ENCODE data around the gene PLPP4.
"Not testable (repeated sequence)": the region's sequence is repeated elsewhere in the genome, so short reads cannot be mapped to it uniquely, and the experiment has no call there.

The PLPP4 gene

DNA sequence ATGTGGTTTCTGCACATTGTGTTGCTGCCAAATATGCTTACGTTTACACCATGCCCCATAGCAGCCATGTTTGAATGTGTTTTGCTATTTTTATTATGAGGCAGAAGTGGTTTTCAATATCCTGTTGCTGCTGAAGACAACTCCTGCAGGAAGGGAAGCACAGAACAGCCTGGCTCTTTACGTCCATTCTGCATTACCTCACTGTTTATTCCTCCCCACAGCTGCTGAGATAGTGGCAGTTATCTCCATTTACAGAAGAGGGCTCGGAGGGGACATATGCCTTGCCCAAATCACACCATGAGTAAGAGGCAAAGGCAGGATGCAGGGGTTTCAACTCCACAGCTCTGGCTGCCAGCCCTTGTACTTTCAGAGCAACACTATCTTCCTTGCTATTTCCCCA lies 35.3 kb downstream of the PLPP4 start:
- no peak for DNase-seq

DNA sequence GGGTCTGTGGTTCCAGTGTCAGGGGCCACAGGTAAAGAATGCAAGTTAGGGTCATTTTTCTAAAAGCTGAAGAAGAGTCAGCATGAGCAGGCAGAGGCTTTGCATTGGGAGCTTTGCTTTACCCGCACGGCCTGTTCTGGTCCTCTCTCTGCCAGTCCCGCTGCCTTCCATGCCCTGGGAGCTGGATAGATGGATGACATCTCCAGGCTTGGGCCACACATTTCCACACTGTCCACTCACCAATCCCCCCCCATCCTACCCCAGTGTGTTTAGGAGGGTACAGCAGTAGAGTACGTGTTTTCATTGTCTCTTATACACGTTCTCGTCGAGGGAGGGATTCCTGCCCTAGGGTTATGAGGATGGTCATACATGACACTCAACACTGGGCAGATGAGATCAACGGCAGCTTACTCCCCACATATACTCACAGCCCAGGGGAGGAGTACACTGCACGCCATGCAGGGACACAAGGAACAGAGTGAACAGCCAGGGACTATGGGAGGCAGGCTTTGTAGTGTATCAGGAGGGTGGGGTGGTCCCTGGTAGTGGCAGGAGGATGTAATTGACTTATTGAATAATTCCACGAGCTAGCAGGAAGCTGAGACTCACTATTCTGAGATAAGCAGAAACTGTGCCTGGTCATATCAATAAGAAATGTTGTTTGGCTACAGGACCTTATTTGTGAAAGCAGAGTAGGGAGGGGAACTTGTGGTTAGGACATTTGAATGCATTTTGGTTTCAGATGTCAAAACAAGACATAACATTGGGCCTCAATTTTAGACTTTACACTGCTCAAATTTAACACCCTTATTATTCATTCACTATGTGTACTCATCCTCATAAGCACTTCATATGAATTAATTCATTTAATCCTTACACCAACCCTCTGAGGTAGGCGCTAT lies 36.6 kb downstream of the PLPP4 start:
- no peak for DNase-seq

DNA sequence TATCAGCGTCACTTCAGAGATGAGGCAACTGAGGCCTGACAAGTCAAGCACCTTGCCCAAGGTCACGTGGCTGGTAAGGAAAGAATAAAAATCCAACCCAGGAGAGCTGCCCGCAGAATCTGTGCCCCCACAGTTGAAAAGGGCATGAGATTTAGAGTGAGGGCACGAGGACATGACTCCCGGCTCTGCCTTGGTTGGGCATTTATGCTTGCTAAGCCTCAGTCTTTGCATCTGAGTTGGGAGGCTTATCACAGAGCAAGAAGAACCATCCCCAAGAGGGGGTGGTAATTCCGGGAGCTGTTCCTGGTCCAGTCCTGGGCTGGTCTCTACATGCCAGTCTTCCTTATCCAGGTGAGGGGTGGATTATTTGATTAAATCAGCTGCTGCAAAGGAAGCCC lies 37.3 kb downstream of the PLPP4 start:
- DNase-seq, result no peak

DNA sequence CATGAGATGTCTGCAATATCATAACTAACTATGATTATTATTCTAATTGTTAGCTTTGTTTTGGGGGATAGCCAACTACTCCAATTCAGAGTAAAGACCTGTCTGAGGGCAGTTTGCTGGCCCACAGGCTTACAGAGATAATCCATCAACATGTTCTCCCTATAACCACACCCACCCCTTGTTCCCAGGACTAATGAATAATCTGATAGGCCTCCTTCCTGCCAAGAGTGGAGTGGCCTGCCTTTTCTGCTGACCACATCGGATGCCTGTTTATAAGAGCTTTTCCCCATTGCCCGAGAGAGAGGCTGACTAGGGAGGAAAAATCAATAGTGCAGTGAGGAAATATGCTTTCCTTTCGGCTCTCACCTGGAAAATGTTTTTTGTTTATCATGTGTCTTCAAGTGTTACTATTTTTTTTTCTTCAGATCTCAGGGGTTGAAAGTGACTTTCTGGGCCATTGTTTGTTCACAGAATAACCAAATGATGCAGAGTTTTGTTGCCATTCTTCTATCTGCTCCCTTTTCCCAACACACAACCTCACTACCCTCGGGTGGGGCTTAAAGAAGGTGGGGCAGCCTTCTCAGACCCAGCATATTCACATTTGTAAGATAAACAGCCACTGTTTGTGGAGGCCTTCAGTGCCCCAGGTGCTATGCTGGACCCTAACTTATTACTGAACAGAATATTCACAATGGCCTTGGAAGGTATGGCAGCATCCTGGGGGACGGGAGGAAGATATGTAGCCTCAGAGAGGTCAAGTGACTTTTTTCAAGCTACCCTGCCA lies 38.4 kb downstream of the PLPP4 start:
- DNase-seq, result peak; percentile 71

DNA sequence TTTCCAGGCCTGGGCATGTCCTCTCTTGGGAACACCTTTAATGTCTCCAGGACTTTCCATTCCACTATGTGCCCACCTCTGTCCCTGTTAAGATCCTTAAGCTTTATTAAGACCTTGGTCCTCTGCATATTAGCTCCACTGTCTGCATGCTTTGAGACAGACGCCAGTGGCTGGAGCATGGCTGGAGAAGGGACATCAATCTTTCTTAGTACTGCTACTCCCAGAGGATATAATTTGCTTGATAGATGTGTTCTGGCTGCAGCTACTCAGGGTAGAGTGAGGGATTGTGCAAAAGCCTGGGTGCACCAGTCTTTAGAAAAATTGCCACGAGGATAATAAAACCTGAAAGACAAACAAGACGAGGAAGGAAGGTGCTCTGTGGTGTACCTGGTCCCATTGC lies 42.9 kb downstream of the PLPP4 start:
- no peak for DNase-seq

DNA sequence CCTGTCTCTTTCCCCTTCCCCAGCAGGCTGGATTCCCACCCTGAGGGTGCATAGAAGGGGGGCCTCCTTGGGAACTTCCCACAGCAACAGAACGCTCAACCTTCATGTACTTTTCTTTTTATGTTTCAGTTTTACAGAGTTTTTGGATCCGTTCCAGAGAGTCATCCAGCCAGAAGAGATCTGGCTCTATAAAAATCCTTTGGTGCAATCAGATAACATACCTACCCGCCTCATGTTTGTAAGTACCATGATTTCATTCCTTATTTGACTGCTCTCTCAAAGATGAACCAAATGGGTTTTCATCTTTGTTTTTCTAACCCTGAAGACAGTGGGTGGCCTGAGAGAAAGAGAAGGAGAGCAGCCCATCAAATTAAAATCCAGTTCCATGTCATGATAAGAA lies 46.7 kb downstream of the PLPP4 start:
- DNase-seq, result no peak

DNA sequence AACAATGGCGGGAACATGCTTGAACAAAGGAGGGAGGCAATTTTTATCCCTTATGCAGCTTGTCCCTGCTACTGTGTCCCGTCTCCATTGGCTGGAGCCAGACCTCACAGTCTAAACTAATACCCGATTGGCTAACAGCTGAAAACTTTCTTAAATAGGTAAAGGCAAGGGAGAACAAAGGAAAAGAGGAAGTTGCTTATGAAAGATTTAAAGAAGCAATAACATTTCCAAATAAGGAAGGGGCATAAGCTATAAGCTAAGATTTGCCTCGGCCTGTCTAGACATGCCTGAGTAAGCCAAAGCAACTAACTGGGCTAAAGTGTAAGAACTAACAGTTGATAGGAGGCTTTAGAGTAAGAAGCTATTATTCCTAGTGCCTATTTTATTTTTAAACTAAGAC lies 47.2 kb downstream of the PLPP4 start:
- not testable (repeated sequence) for DNase-seq

DNA sequence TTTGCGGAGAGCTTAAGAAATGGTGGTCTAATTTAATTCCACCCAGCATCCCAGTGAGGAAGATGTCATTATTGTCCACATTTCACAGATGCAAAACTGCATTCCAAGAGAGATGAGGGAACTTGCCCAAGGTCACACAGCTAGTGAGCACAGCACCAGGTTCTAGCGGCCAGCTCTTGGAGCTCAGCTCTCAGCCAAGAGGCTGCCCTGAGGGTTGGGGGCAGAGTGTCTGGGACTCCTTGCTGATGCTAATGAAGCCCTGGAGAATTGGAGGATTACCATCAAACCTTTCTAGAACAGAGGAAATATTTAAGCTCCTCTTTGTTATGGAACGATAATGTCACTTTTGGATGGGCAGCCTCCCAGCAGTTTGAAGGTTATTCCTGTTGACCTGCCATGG lies 48.0 kb downstream of the PLPP4 start:
- DNase-seq, result no peak

DNA sequence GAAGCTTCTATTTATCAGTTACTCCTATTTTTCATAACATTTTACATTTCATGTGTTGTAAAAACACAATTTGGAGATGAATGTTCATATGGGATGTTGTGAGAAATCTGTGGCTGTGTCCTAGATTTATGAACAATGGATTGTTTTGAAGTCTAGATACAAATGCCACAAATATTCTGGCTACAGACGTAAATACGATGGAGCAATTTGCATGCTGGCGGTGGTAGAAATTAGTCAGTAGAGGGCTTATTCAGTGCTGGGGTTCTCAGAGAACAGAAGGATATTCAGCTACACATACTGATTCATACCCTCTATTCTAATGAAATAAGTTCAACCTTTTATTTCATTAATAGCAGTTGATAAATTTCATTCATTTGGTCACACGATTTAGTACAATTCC lies 48.8 kb downstream of the PLPP4 start:
- no peak for DNase-seq

DNA sequence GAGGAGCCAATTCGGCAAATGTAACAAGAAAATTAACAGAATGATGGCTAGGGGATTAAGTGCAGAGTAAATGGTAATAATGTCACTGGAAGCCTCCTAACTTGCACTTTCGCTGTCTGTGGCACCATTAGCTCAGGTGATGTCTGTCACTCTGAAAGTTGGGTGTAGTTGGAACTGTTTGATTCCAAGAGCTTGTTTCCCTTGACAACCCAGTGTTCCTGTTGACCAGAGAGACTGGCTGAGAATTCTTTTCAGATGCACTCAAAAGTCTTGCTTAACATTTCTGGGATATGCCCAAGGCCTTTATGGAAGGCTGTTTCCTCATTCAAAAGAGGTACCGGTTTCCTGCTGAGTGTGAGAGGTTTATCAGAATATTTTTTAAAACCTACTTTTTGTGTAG lies 49.6 kb downstream of the PLPP4 start:
- no peak for DNase-seq

DNA sequence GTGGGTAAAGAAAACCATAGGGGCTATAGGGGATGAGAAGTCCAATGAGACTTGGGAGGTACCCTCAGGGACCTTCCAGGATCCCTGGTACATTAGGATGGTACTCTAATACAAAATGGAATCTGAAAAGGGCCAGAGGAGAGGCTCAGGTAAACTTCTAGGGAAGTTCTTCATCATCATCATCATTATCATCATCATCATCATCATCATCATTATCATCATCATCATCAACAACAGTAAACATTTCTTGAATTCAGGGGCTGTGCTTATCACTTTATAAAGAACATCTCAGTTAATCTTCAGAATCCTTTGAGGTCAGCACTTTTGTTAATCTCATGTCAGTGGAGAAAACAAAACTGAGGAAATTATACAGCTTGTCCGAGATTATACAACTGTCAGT lies 50.1 kb downstream of the PLPP4 start:
- DNase-seq, result no peak

DNA sequence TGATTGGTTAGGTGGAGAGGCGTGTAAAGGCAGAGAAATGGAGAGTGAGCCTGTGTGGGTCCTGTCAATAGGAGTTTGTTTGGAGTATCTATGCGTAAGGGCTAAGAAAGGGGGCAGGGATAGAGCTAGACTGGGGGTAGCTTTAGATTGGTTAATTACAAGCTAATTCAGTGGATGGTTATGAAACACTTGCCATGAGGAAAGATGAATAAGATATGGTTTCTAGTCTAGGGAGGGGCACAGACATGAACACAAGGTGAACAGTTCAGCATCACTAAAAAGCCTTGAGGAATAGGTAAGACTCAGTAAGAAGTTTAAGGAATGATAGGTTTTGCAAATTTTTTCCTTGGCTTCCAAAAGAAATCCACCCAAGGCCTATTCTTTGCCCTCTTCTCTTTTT lies 50.6 kb downstream of the PLPP4 start:
- DNase-seq, result no peak

DNA sequence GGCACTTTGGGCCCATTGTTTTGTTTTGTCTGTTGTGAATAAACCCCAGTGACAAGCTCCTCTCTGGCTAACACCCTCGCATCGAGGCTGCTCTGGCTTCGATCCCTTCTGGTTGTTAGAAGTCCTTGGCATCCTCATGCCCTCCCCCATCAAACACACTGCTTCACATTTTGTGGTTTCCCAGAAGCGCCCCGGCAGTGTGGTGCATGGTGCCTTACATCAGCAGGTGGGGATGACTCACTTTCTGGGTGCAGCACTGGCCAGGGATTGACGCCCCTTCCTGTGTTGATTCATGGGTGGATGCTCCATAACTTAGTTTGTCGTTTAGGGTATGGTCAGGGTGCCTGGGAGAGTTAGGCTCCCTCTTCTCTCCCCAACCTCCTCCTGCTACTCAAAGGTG lies 51.4 kb downstream of the PLPP4 start:
- no peak for DNase-seq

DNA sequence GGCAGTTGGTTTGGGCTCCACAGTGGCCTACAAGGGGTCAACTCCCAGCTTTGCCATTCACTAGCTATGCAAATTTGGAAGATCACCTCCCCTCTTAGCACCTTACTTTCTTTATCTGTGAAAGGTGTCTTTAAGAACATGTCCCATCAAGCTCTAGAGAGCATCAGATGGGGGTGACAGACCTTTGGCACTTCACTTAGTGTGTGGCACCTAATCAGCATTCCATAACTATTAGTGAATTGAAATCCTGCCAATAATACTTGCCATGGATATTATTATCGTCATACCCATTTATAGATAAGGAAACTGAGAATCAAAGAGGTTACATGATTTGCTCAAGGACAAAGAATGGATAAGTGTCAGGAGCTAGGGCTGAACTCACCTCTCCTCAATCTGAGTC lies 51.9 kb downstream of the PLPP4 start:
- DNase-seq, result no peak

DNA sequence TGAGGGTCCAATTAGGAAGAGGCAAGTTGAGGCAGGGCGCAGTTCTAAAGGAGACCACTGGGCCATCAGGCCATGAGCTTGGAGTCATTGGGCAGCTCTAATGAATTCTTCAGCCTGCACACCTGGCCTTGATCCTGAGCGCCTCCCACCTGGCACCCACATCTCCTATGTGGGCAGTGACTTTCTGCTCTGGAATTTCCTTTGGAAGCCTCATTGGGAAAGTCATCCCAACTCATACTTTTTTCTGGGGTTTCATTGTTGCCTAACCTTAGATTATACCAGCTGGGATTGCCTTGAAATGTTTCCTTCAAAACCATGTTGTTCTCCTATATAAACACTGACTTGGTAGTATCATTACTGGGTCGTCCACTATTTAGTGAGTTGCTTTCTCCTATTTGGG lies 54.1 kb downstream of the PLPP4 start:
- no peak for DNase-seq

DNA sequence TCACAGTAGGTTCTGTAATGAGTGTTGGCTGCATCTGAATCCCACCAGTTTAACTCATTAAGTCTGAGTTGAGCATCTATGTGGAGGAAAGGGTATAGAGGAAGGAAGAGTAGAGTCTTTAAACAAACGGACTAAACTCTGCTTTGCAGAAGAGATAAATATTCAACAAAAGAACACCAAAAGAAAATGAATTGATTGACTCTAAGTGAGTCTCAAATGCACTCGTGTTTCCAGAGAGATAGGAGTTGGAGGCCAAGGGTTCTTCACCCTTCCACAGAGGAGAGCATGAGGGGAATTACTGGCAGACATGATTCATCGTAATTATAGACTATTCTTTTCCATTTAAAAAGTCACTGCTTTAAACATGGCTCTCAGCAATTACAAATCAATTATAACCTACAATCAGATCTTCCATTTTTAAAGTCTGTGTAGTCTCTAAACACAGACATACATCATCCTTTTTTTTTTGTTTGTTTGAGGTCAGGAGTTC lies 56.3 kb downstream of the PLPP4 start:
- no peak for DNase-seq

DNA sequence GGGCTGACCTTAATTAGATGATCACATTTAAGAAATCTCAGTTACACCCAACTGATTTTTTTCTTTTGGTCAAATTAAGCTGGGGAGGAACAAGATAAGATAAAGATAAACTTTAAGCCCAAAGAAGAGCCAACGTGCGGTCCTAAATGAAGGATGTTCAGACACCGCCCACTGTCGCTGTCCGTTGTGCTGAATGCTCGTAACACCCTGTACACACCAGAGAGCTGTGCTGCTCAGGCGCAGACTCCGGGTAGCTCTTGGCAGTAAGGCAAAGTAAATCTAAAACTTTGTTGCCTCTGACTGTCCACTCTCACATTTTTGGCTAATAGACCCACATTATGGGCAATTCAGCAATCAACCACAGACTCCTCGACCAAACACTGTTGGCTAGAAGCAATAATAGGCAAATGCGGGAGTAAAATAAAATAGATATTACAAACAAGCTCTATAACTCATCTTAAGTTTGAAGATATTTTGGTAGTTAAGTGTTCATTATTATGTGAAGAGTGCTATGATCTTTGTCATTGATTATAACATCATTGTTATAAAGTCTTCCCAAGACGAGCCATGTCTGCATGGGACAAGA lies 57.1 kb downstream of the PLPP4 start:
- DNase-seq, result no peak

DNA sequence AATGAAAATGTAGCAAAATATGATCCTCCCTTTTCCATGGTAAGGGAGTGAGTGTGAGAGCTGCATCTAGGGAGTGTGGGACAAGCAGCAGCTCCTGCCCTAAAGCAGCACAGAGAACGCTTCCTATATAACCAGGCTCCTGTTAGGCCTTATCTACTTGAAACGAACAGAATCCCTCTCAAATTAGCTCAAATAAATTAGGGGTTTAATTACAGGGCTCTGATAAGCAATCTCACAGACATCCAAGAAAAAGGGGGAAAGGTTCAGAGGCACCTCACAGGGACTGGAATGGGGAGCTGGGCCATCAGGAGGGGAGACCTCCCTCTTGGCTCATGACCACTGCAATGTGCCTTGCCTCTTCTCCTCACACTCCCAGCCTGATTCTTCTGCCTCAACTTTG lies 57.9 kb downstream of the PLPP4 start:
- DNase-seq, result no peak

DNA sequence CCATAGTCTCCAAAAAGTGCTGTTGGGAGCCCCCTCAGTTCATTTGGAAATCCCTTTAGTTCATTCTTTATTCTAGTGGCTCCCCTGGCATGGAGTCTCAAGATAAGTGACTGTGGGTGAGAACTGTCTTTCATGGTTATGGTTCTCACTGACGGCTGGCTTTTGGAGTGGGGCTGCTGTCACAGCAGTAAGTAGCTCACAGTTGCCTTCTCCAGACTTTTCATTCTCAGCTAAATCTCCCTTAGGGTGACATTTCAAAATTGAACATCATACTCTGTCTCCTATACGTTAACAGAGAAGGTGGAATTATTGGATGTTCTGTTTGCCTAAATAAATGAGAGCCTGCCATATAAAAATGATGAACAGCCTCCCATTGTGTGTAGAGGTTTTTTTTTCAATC lies 58.7 kb downstream of the PLPP4 start:
- DNase-seq, result no peak

DNA sequence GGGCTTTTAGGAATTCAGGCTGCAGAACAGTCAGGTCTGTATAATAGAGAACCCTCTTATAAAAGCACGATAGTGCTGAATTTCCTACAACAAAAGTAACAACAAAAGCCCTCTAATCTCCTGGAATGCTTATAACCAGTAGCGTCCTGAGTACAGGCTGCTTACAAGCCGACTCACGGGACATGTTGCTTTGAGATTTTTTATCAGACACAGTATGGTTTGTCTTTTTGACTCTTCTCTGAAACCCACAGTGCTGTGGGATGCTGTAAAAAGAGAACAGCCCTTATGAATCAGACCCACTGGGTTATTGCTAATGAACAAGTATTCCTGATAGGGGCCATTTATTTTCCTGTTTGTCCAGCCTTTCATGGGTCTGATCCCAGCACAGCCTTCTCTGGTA lies 59.4 kb downstream of the PLPP4 start:
- no peak for DNase-seq

DNA sequence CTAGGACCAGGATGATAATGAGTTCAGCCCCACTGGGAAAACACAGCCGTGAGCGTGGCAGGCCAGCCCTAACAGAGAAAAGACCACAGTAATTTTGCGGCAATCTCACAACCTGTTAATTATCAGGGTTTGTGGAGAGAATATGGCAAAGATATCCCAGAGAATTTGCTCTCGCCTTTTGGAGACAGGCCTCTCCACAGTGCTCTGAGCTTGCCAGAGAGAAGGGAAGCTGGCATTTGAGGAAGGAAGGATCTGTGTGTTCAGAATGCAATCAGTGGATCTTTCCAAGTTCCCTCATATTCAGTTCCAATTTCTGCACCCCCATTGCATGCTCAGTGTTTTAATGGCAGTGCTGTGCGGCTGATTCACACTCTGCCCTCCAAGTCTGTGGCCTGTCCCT lies 60.2 kb downstream of the PLPP4 start:
- DNase-seq, result no peak

DNA sequence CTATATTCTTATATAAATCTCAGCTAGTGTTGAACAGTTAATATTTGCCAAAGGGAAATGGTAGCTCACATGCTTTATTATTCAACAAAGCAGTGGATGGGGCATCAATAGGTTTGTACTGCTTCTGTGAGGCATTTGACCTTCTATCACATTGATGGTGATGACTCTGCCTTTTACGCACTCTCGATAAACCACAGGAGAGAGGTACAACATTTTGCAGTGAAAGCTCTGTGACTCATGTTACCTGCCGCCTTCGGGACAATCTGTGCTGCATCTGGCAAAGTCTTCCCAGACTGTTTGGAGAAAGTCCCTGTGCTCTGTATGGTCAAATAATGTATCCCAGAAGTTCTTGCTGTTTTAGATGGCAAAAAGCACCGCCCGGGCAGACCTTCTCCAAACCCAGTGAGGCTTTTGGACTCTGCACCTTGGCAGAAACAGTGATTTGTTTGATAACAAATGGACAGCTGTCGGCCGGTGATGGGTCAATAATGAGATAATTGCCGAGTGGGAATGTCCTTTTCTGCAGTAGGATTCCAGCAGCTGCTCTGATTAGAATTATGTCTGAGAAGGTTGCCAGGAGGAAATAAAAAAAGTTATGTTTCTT lies 61.0 kb downstream of the PLPP4 start:
- DNase-seq, result no peak

DNA sequence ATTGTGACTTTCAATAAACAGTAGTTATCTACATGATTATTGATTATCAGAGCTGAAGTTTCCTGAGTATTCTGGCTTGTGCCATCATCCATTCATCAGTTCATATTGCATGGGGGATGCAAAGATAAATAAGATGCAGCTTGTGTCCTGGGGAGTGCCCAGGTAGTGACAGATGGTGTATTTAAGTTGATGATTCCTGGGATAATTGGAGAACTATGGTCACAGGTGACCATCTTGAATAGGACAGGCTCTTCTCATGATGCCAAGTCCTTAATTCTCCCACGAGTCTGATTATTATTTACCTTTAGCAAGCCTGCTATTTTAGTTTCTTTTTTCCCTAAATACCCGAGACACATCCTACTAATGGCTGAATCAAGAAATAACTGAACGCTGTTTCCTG lies 64.9 kb downstream of the PLPP4 start:
- no peak for DNase-seq
